COR-L47 (cell line): Measurements from ENCODE around the gene STARD3NL.

Source experiments
- DNase-seq: peaks from one replicate; lab custom pipeline; 2025; lab: John Stamatoyannopoulos, UW

The STARD3NL gene

DNA sequence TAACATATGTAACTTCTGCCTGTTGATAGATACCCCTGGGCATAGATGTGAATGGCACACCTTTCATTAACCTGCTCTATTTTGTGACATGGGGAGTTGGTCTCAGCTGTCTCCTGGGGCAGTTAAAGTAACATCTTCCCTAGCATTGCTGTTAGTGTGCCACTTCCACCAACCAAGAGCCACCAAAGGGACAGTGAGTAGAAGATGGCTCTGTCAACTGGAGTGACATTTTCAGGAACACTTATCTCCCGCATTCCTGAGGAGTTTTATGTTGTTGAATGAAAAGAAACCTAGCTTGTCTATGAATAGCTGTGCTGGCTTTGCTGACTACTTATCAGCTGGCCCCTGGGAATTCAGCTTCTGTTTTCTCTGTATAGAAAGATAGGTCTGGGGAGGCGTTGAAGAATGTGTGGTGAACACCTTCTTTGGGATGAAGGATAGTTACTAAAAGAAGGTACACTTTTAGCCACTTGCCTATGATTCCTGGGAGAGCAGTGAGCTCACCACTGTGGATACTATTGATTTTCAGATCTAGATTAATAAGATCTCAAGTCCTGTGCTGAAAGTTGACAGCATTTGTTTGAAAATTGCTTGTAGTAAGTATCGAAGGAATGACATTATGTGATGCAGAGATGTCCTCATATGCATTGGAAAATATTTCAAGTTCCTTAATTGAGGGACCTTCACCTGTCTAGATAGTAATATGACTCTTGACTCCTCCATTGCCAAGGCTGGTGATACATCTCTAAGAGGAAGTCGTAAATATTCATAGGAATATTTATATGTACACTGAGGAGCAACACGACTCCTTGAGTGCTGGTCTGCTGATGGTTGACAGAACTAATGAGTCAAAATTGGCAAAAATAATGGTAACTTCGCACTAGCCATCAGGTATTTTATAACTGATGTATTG is 7.6 kb downstream of the STARD3NL start:
- no peak for DNase-seq

DNA sequence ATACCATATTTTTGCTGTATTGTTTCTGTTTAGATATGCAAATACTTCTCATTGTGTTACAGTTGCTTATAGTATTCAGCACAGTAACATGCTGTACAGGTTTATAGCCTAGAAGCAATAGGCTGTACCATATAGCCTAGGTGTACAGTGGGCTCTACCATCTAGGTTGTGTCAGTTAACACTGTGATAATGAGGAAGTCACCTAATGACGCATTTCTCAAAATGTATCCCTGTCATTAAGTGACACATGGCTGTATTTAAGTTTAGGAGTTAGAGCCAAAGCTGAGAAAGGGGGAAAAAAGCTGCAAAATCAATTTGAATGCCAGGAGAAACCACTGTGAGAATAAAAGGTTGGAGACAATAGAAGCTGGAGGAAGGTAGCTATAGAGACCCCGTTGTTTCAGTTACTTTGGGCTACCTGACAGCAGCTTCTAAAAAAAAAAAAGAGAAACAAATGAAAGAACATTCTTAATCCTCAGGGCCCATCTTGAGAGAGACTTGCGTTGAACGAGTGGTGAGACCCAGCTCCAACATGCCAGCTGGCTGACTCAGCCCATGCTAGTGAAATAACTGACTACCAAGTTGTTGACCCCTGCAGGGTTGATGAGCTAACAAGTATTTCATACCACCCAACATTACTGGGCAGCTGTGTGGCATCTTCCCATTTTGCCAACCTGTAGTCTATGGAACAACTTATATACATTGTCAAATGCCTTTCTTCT is 8.7 kb downstream of the STARD3NL start:
- DNase-seq = no peak

DNA sequence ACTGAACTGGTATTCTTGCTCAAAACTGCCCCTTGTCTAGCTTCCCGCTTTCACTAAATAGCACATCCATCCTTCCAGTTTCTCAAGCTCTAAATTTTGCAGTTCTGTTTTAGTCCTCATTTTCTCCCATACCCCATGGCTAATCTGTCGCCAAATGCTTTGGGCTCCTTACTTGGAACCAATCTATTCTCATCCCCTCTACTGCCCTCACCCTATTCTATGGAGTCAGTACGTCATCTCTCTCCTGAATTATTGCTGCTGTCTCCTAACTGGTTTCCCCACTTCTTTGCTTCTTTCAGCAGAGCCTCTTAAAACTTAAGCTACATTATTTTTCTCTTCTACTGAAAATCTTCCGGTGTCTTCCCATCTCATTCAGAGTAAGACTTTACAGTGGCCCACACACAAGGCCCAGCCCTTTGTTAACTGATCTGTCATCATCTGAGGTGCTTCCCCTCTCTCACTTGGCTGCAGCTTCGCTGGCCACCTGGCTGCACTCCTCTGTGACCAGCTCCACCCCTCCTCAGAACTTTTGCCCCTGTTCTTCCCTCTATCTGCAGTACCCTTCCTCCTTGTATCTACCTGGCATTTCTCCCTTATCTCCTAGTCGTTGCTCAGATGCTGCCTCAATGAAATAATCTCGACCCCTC is 9.9 kb downstream of the STARD3NL start:
- DNase-seq = no peak

DNA sequence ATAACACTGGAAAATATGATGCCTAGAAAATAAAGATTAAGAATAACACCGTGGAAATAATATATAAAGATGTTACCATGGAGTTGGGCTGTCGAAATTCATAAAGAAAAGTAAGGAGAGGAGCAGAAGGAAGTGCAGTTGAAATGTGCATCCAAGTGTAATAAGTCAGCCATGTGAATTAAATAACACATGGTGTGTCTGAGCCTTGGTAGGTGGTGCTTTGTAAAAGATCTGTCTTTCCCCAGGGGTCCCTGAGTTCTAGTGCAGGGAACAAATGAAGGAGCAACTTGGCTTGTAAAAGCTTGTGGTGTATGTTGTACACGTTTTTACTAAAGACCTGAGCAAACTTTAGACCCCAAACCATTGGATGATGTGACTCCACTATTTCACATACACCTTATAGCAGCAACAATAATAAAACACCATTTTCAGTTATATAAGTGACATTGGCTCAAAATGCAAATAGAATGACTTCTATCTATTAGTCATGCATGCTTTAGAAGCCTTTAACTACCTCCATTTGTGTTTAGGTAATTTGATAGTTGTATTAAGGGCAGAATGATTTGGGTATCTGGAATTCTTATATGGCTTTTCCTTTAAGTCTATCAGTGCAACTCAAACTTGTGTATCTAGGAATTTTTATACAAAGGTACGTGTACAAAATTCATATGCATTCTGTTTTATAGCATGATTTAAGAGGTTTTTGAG is 11.3 kb downstream of the STARD3NL start:
- DNase-seq = no peak

DNA sequence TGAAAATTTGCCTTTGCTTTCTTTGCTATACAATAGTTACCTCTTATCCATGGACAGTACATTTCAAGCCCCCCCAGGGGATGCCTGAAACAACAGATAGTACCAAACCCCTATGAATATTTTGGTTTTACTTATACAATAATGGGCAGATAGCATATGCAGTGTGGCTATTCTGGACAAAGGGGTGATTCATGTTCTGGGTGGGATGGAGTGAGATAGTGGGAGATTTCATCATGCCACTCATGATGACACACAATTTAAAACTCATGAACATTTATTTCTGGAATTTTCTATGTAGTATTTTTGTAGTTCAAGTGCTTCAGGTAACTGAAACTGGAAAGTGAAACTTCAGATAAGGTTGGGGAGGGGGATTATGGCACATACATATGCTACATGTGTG is 12.0 kb downstream of the STARD3NL start:
- DNase-seq = no peak

DNA sequence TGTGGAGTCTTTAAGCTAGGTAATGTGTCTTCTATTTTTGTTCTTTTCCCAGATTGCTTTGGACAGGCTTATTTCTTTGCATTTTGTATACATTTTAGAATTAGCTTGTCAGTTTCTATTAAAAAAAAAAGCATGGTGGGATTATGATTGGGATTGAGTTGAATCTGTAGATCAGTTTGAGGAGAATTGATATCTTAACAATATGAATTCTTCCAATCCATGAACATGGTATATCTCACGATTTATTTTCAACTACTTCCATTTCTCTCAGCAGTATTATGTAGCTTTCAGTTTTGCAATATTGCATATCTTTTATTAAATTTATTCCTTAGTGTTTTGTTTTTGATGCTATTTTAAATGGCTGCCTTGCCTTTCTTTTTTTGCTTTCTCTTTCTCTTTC is 13.7 kb downstream of the STARD3NL start:
- no peak for DNase-seq

DNA sequence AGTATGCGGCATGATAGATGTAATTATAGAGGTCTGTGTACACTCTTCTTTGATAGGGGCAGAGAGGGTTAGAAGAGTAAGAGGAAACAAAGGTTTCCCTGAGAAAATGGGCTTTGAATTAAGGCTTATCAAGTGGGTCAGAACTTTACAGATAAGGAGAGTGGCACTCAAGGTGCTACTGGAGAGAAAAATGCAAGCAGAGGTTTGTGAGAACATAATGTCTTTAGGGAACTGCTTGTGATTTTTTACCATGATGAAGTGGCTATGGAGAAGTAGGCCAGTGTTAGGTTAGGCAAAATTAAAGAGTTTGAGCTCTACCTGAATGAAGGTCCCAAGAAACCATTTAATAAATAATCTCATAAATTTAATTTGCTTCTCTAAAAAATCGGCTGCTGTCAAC is 14.3 kb downstream of the STARD3NL start:
- DNase-seq = no peak

DNA sequence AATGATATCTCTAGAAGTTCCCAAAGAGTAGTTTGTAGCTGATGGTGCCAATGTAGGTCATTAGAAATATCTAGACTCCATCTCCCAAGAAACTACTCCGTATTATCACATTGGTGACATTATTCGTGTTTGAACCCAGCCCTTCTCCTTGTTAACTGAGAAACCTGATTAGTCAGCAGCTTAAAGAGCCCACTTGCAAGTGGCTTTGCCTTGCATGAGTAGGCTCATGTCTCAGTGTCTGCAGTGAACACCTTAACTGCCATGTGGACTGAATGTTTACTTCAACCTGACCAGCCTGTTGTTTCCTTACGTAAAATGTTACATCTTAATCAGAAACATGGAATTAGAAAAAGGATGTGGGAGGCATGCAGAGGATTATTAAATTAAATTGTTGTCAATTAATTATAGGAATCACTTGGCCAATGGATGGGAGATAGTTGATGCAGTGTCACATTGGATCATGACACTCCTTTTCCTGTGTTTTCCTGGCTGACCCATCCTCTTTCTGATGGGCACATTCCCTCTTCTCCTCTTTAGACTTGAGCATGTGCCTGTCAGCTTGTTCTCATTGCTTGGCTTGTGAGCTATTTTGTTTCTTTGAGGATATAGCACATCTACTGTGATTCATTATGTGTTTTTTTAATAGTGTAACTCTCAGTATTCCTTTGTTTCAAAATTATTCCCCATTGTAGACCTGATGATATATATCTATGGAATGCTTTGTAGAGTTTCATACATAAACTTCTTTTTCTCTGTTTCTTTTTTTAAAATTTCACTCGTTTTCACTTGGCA is 18.0 kb downstream of the STARD3NL start:
- DNase-seq = no peak

DNA sequence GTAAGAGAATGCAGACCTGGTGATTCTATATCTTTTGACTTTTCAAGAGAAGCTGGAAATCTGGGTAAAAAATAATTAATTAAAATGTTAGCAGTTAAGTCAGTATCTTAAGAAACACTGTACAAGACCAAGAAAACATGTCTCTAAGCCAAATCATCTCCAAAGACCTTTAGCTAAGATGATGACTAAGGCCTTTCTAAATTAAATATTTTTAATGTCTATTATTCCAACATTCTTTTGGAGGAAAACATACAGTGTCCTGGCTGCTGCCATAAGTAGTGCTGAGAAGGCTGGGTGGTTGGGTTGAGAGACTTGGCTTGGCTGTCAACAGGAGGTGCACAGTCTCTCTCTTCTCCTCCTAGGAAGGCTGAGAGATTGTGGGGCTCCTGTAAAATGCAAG is 20.3 kb downstream of the STARD3NL start:
- DNase-seq = no peak

DNA sequence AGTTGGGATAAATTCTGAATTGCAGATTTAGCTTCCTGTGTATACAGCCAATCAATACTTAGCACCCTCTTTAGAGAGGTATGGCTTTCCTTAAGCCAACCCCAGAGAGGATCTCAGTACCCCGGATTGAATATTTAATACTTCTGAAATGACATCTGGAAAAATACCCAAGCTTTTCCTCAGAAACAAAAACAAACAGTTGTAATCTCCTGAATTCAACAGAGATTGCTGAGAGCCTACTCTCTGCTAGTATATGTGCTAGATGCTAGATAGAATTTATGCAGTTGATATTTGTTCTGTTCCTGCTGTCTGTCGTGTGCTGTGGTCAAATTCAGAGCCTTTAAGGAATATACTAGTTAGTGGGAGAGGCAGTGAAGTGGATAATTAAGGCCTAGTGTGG is 21.1 kb downstream of the STARD3NL start:
- DNase-seq = no peak

DNA sequence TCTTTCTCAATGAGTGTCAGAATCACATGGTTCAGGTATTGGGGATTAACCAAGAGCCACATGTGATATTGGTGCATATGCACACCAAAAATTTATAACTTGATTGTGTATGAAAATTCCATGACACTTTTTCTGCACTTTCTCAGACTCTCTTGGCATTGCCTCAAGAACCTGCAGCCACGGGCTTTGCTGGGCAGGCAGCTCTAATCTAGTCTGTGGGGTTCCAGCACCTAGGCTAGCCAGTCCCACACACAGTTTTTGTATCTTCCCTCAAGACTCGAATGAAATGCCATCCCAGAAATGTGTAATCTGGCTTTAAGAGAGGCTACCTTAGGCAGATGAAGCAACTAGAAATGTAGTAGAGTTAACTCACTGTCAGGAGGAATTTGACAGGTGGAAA is 21.7 kb downstream of the STARD3NL start:
- no peak for DNase-seq

DNA sequence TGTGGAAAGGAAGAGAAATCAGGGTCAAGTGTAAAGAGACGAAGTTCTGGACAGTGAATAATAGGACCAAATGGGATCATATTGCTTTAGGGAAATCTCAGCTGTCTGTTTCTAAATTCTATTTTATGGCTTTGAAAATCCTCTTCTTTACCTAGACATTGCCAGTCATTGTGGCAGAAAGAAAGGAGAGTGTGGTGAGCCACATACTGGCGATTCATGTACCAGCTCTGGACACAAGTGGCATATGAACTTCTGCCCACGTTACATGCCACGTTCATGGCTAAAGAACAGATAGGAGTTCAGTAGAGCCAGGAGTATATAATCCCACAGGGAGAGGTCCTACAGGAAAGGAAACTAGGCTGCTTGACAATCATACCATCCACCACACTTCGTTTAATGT is 28.0 kb downstream of the STARD3NL start:
- DNase-seq = no peak

DNA sequence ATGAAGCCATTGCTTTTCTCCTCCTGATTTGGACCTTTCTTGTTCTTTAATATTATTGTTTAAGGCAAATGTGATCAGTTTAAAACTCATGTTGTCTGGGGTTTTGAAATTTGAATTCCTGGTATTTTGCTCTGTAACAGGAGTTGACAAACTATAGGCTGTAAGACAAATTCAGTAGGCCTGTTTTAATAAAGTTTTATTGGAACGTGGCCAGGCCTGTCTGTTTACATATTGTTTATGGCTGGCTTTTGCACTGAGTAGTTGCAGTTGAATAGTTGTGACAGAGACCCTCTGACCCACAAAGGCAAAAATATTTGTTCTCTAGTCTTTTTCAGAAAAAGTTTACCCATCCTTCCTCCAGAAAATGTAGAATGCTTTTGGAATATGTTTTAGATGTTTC is 29.8 kb downstream of the STARD3NL start:
- no peak for DNase-seq

DNA sequence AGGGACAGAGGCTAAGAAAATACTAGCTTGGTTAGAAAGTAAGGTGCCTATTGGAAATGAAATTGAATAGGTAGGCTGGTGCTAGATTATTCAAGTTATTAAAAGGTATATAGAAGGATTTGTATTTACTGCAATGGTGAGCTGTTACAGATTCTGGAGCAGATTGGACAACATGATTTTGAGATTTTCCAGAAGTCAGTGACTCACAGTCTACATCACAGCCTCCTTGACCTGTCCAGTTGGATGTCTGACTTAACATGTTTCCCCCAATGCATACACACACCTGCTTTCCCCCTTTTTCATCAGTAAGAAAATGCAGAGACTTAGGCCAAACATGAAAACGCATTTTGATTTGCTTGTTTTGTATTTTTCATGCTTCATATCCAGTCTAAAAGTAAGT is 33.4 kb downstream of the STARD3NL start:
- DNase-seq = no peak

DNA sequence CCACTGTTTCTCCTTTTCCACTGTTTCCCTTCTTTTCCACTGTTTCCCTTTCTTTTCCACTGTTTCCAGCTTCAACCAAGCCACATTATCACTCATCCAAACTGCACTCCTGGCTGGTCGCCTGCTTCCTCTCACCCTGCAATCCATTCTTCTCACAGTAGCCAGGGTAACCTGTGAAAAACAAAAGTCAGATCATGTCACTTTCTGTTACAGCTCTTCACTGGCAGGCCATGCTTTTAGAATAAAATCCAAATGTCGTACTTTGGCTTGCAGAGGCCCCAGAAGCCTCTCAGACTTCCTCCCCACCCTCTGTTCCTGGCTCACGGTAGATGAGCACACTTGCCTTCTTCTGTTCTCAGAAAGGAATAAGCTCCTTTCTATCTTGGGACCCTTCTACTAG is 33.9 kb downstream of the STARD3NL start:
- DNase-seq = no peak

DNA sequence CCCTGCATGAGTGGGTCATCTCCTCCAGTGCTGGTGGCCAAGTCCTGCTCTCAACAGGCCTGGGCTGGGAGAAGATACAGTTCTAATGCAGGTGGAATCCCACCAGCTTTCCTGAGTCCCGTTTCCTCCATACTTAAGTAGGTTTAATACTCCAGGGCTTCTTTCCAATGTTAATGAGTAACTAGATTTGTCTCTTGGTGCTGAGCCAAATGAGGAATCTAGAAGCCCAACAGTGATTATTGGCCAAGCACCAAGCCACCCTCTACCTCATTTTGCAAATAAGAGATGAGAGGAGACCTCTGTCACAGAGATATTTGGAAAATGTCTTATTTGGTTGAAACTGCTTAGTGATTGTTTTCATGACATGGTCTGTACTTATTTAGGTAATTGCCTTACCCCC is 37.1 kb downstream of the STARD3NL start:
- no peak for DNase-seq

DNA sequence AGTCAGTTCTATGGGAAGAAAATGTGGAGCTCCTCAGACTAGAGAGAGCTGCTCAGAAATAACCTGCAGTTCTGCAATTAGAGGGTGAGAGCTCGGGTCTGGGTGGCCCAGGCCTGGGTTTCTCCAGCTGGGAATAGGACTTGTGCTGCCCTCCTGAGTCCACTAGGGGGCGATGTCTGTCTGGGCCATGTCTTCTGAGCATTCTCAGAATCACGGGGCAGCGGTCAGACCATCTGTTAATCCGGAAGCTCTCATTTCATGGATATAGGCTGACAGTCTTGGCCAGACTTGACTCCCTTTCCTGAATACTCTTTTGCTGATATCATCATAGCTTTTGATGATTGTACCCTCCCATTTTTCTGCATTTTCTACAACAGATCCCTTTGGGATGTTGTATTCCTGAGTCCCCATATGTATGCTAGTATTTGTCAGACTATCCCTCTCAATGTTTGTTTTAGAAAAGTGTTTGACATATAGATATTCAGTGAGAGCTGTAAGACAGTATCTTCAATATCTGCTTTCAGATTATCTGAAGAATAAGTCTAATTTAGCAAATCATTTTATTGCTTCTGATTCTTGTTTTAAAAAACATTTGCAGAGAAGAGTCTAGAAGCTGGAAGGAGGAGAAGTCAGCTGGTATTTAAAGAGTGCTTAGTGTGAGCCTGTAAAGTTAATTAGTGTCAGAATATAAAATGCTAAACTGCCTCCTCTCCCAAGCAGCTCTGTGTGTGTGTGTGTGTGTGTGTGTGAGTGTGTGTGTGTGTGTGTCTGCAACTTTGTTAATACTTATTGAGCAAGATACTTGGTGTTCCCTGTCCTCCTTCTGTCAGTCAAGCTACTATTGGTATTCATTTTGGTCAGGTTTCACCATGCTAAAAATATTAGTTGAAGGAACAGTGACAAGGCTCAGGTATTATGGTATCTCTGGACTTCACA is 38.0 kb downstream of the STARD3NL start:
- peak; percentile 54 for DNase-seq

DNA sequence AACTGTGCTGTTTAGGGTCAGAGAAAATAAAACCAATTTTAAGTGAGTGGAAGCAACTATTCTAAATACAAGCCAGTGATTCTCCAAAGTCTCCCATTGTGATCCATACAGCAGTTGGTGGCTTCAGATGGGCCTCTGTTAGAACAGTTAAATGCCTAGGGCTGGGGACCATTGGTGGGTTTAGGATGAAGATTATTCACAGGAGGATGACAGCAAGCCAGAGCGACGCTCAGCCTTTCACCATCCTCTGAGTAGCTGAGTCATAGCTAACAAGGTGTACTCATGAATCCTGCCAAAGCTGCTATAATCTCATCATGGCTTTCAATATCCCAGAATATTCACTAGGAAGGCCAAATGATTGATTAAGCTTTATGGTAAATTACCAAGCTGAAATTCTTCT is 39.6 kb downstream of the STARD3NL start:
- DNase-seq = no peak

DNA sequence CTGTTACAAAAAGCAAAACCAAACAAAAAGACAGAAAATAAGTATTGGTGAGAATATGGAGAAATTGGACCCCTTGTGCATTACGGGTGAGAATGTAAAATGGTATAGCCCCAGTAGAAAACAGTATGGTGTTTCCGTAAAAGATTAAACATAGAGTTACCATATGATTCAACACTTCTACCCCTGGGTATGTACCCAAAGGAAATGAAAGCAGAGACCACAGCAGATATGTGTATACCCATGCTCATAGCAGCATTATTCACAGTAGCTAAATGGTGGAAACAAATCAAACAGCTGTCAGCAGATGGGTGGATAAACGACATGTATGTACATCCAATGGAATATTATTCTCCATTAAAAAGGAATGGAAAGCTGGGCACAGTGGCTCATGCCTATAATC is 42.4 kb downstream of the STARD3NL start:
- no peak for DNase-seq

DNA sequence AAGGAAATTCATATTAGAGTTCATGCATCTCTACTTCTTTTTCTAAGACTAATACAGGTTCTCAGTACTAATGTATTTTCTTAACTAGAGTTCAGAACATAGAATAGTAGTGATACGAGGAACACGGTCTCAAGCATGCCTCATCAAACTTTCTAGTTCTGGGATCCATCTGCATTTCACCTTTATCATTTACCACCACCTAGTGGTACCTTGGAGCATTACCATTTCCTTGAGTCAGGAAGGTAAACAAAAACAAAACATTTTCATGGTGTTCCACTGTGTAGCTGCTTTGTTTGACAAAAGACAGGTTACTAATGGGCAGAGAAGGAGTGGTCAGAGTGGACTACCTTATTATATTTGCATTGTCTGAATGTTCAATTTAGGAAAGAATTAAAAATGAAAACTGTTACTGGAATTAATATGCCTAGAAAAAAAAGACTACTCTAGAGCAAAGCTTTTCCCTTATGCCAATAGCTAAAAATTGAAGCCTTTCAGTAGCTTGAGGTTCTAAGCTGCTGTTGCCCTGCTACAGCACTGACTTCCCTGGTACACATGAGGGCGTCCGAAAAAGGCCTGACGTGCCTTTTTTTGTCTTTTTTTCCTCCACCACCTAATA is 44.5 kb downstream of the STARD3NL start:
- DNase-seq = peak; percentile 31
